Measurements from ENCODE around the gene ATRIP.
A peak's percentile ranks its signal among the peaks of the same experiment; 100 is the strongest.

The ATRIP gene

DNA sequence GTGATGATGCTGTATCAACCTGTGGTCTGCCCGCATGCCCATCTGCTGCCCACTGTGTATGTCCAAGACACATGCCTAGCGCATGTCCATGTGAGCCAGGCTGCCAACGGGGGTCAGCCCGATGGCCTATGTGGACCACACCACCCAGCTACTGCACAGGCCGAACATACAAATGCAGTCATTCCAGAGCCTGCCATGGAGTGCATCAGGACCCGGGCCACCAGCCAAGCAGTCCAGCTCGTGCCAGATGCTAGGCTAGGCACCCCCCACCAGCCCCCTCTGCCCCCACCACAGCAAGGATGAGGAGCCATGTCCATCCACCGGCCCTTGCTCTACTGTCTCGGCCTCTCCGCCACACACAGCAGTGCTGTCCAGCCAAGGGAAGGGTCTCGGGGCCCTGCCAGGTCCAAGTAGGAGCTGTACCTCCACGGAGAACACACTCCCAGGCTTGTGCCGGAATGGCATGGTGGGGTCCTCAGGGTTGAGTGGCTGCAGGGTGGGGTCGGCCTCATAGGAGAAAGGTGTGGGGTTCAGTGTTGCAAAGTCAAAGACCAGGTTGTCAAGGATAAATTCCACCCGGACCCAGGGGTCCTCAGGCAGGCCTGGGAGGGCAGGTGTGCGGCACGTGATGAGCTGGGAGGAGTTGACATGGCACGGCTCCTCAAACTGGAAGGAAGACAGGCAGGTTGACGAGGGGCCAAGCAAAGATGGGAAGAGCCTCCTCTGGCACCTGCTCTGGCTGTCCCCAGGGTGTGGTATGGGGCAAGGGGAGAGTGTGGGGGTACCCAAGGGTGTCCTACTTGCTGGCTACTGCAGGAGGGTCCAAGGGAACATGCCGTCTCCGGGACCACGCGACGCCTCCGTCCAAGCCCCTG lies 31.9 kb upstream of the ATRIP start:
- TF ChIP-seq EZH2phosphoT487 (IDR thresholded peaks at IDR 0.05; ENCODE audit: borderline replicate concordance, low read length): no peak
- TF ChIP-seq, protein P1, sequence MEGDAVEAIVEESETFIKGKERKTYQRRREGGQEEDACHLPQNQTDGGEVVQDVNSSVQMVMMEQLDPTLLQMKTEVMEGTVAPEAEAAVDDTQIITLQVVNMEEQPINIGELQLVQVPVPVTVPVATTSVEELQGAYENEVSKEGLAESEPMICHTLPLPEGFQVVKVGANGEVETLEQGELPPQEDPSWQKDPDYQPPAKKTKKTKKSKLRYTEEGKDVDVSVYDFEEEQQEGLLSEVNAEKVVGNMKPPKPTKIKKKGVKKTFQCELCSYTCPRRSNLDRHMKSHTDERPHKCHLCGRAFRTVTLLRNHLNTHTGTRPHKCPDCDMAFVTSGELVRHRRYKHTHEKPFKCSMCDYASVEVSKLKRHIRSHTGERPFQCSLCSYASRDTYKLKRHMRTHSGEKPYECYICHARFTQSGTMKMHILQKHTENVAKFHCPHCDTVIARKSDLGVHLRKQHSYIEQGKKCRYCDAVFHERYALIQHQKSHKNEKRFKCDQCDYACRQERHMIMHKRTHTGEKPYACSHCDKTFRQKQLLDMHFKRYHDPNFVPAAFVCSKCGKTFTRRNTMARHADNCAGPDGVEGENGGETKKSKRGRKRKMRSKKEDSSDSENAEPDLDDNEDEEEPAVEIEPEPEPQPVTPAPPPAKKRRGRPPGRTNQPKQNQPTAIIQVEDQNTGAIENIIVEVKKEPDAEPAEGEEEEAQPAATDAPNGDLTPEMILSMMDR (IDR thresholded peaks at IDR 0.05; ENCODE audit: low read depth, low read length, poor library complexity, severe bottlenecking): no peak
- Histone ChIP-seq H3K4me2 (ENCODE audit: low read length) (no peak overlapping the region), H3F3A (ENCODE audit: control insufficient read depth, insufficient read depth) (no peaks in the 10 kb centered on the region), H3K9me3 (ENCODE audit: control insufficient read depth, insufficient read depth, low read length) (no peaks in the 10 kb centered on the region), H3K4me1 (ENCODE audit: control insufficient read depth, low read length) (no peaks in the 10 kb centered on the region), H4K20me1 (ENCODE audit: control insufficient read depth, insufficient read depth, low read depth, low read length) (no peaks in the 10 kb centered on the region), H3K36me3 (ENCODE audit: control insufficient read depth, low read length) (no peaks in the 10 kb centered on the region), H3K4me3 (ENCODE audit: low read length) (no peak overlapping the region), H3K79me2 (ENCODE audit: control insufficient read depth, low read length) (no peaks in the 10 kb centered on the region), H3K27me3 (ENCODE audit: control insufficient read depth, low read length) (no peaks in the 10 kb centered on the region), H3K9me2 (replicated peaks; ENCODE audit: control insufficient read depth, low read length) (no peaks in the 10 kb centered on the region), H3K27ac (ENCODE audit: low read depth, low read length) (no peak overlapping the region)

DNA sequence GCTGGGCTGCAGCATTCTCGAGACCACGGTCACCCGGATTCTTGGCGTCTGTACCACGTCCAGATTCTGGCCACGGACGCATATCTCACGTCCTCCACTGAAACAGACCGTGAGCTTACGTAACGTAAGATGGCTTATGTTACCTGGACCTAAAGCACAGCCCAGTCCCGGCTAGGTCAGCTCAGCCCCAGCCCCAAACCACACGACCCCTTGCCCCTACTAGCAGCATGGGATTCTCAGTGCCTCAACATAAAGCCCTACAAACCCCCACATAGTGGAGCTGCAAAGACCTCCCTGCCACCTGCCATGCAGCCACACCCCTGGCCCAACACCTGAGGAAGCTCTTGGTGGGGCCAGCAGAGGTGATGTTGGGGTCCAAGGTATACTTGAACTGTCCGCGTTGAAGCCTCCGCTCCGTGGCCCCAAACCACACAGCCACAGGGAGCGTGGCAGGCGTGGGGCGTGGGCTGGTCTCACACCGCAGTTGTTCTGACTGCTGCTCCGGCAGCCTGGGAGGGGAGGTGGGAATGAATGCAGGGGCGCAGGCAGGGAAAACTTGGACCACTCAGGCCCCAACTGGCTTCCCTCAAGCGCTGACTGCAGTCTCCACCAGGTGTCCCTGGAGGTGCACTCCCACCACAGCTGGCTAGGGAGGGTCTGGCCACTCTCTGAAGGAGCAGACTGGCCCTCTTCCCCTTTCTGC lies 31.1 kb upstream of the ATRIP start:
- TF ChIP-seq EZH2phosphoT487 (IDR thresholded peaks at IDR 0.05; ENCODE audit: borderline replicate concordance, low read length): no peak
- TF ChIP-seq, protein P1 (IDR thresholded peaks at IDR 0.05; ENCODE audit: low read depth, low read length, poor library complexity, severe bottlenecking): peak; percentile 21
- H4K20me1 ChIP-seq (ENCODE audit: control insufficient read depth, insufficient read depth, low read depth, low read length): no peaks in the 10 kb centered on the region
- H3K9me3 ChIP-seq (ENCODE audit: control insufficient read depth, insufficient read depth, low read length): no peaks in the 10 kb centered on the region
- H3K9me2 ChIP-seq (replicated peaks; ENCODE audit: control insufficient read depth, low read length): no peaks in the 10 kb centered on the region
- H3F3A ChIP-seq (ENCODE audit: control insufficient read depth, insufficient read depth): no peaks in the 10 kb centered on the region
- no peaks in the 10 kb centered on the region for H3K27me3 ChIP-seq (ENCODE audit: control insufficient read depth, low read length)
- no peaks in the 10 kb centered on the region for H3K36me3 ChIP-seq (ENCODE audit: control insufficient read depth, low read length)
- H3K4me1 ChIP-seq (ENCODE audit: control insufficient read depth, low read length): no peaks in the 10 kb centered on the region
- H3K79me2 ChIP-seq (ENCODE audit: control insufficient read depth, low read length): no peaks in the 10 kb centered on the region
- H3K4me2 ChIP-seq (ENCODE audit: low read length): no peak overlapping the region
- H3K4me3 ChIP-seq (ENCODE audit: low read length): no peak overlapping the region
- H3K27ac ChIP-seq (ENCODE audit: low read depth, low read length): no peak overlapping the region

DNA sequence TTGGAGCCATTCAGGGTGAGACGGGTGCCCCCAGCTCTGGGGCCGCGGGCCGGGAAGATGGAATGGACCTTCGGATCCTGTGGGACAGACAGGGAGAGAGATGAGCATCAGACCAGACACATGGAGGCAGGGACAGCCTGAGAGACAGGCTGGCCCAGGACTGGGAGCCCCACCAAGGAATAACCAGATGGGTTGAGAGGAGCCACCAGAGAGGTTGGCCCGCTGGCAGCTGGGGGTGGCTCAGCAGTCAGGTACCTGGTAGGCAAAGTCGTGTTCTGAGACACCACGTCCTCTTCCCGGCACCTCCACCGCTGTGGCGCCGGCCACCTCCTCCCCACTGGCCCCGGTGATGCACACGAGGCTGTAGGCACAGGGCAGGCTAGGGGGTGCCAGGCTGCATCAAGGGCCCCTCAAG lies 30.4 kb upstream of the ATRIP start:
- no peaks in the 10 kb centered on the region for H3K9me3 ChIP-seq (ENCODE audit: control insufficient read depth, insufficient read depth, low read length)
- TF ChIP-seq, protein P1 (IDR thresholded peaks at IDR 0.05; ENCODE audit: low read depth, low read length, poor library complexity, severe bottlenecking): no peak
- no peak for TF ChIP-seq EZH2phosphoT487 (IDR thresholded peaks at IDR 0.05; ENCODE audit: borderline replicate concordance, low read length)
- H3K4me1 ChIP-seq (ENCODE audit: control insufficient read depth, low read length): no peaks in the 10 kb centered on the region
- no peaks in the 10 kb centered on the region for H3K27me3 ChIP-seq (ENCODE audit: control insufficient read depth, low read length)
- H3K36me3 ChIP-seq (ENCODE audit: control insufficient read depth, low read length): no peaks in the 10 kb centered on the region
- no peak overlapping the region for H3K4me3 ChIP-seq (ENCODE audit: low read length)
- no peak overlapping the region for H3K27ac ChIP-seq (ENCODE audit: low read depth, low read length)
- no peaks in the 10 kb centered on the region for H3F3A ChIP-seq (ENCODE audit: control insufficient read depth, insufficient read depth)
- H3K79me2 ChIP-seq (ENCODE audit: control insufficient read depth, low read length): no peaks in the 10 kb centered on the region
- no peaks in the 10 kb centered on the region for H3K9me2 ChIP-seq (replicated peaks; ENCODE audit: control insufficient read depth, low read length)
- no peak overlapping the region for H3K4me2 ChIP-seq (ENCODE audit: low read length)
- H4K20me1 ChIP-seq (ENCODE audit: control insufficient read depth, insufficient read depth, low read depth, low read length): no peaks in the 10 kb centered on the region
